ENCODE data around the gene EXOC3L2. TPM values are rescaled to one million over a fixed set of nuclear protein-coding genes. Genes with fewer than 3 reads are reported as not detected.
A peak's percentile ranks its signal among the peaks of the same experiment; 100 is the strongest.

EXOC3L2 gene
- total RNA-seq, 1 experiment from 2014 or later = not detected

DNA sequence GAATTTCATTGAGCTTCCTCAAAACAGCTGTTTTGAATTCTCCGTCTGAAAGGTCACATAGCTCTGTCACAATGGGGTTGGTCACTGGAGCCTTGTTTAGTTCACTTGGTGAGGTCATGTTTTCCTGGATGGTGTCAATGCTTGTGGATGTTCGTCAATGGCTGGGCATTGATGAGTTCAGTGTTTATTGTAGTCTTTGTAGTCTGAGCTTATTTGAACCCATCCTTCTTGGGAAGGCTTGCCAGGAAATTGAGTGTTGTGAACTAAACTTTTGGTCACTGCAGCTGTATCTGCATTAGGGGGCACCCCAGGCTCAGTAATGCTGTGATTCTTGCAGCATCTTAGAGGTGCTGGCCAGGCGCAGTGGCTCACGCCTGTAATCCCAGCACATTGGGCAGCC lies 44.6 kb downstream of the EXOC3L2 start:
- Histone ChIP-seq H3K4me2 (ENCODE audit: low read length) (no peak overlapping the region), H3K79me2 (ENCODE audit: low read length) (no peaks in the 10 kb centered on the region), H3K4me1 (ENCODE audit: insufficient read depth, low read length) (peaks cover 5% of the 10 kb centered on the region; the same call in 1 of the 2 replicates), H2AFZ (ENCODE audit: low read length) (no peak overlapping the region), H3K27ac (ENCODE audit: low read length) (no peak overlapping the region), H3K27me3 (ENCODE audit: low read length) (no peaks in the 10 kb centered on the region), H3F3A (ENCODE audit: low read length, unreplicated experiment) (no peaks in the 10 kb centered on the region), H3K9me2 (replicated peaks; ENCODE audit: low read length) (no peaks in the 10 kb centered on the region), H4K20me1 (ENCODE audit: low read length) (no peaks in the 10 kb centered on the region), H3K9me3 (ENCODE audit: low read length) (no peaks in the 10 kb centered on the region), H3K4me3 (ENCODE audit: low read length) (no peak overlapping the region), H3K9ac (ENCODE audit: low read length) (no peak overlapping the region), H3K36me3 (ENCODE audit: low read depth, low read length) (no peaks in the 10 kb centered on the region)
- intact Hi-C loops (cut with micrococcal nuclease) = no loop called here
- ChIA-PET CTCF (no interaction called here), POLR2A (ENCODE audit: unreplicated experiment) (no interaction called here)
- TF ChIP-seq CTCF (conservative IDR thresholded peaks at IDR 0.05; ENCODE audit: low read depth, low read length) (0 out of 2 replicates have a peak, but pooled peaks have one; percentile 16), EZH2phosphoT487 (IDR thresholded peaks at IDR 0.05; ENCODE audit: borderline replicate concordance, low read length) (no peak)
- ATAC-seq (no peak), DNase-seq (no peak)
- BruUV-seq (replicated peaks) = no TSS peak

GRCh38 chr19:45195764-45196163 lies 49.4 kb downstream of the EXOC3L2 start:
- Histone ChIP-seq H3K4me1 (ENCODE audit: insufficient read depth, low read length) (peaks cover 5% of the 10 kb centered on the region; the same call in 1 of the 2 replicates), H2AFZ (ENCODE audit: low read length) (no peak overlapping the region), H3K4me3 (ENCODE audit: low read length) (no peak overlapping the region), H3K9me3 (ENCODE audit: low read length) (no peaks in the 10 kb centered on the region), H3K27ac (ENCODE audit: low read length) (no peak overlapping the region), H3K36me3 (ENCODE audit: low read depth, low read length) (no peaks in the 10 kb centered on the region), H3K27me3 (ENCODE audit: low read length) (no peaks in the 10 kb centered on the region), H3K79me2 (ENCODE audit: low read length) (no peaks in the 10 kb centered on the region), H3K9ac (ENCODE audit: low read length) (no peak overlapping the region), H3F3A (ENCODE audit: low read length, unreplicated experiment) (no peaks in the 10 kb centered on the region), H3K4me2 (ENCODE audit: low read length) (no peak overlapping the region), H3K9me2 (replicated peaks; ENCODE audit: low read length) (no peaks in the 10 kb centered on the region), H4K20me1 (ENCODE audit: low read length) (no peaks in the 10 kb centered on the region)
- ChIA-PET POLR2A (ENCODE audit: unreplicated experiment) (no interaction called here), CTCF (no interaction called here)
- intact Hi-C loops (cut with micrococcal nuclease) = loop anchor here (5.0 kb wide), 1 partner anchor 52 kb away; the partner anchor contains the start of gene EXOC3L2
- ATAC-seq (peak; percentile 93), DNase-seq (peak; percentile 76)
- BruUV-seq (replicated peaks) = no TSS peak
- TF ChIP-seq EZH2phosphoT487 (IDR thresholded peaks at IDR 0.05; ENCODE audit: borderline replicate concordance, low read length) (no peak), EZH2 (IDR thresholded peaks at IDR 0.05; ENCODE audit: low read length, unreplicated experiment) (no peak), CTCF (conservative IDR thresholded peaks at IDR 0.05; ENCODE audit: low read depth, low read length) (no peak)

- DNase-seq (no peak), ATAC-seq (no peak)
- H3F3A ChIP-seq (ENCODE audit: low read length, unreplicated experiment) = no peaks in the 10 kb centered on the region
- no peak overlapping the region for H3K27ac ChIP-seq (ENCODE audit: low read length)
- TF ChIP-seq CTCF (conservative IDR thresholded peaks at IDR 0.05; ENCODE audit: low read depth, low read length) = no peak
- no peak for TF ChIP-seq EZH2phosphoT487 (IDR thresholded peaks at IDR 0.05; ENCODE audit: borderline replicate concordance, low read length)
- TF ChIP-seq EZH2 (IDR thresholded peaks at IDR 0.05; ENCODE audit: low read length, unreplicated experiment) = no peak
- ChIA-PET CTCF (no interaction called here), POLR2A (ENCODE audit: unreplicated experiment) (no interaction called here)
- H3K9me3 ChIP-seq (ENCODE audit: low read length) = no peaks in the 10 kb centered on the region
- no peaks in the 10 kb centered on the region for H3K27me3 ChIP-seq (ENCODE audit: low read length)
- no peaks in the 10 kb centered on the region for H3K9me2 ChIP-seq (replicated peaks; ENCODE audit: low read length)
- H3K79me2 ChIP-seq (ENCODE audit: low read length) = no peaks in the 10 kb centered on the region
- H3K4me2 ChIP-seq (ENCODE audit: low read length) = no peak overlapping the region
- no peak overlapping the region for H3K4me3 ChIP-seq (ENCODE audit: low read length)
- H4K20me1 ChIP-seq (ENCODE audit: low read length) = no peaks in the 10 kb centered on the region
- intact Hi-C loops (cut with micrococcal nuclease) = no loop called here
- BruUV-seq (replicated peaks) = no TSS peak
- no peaks in the 10 kb centered on the region for H3K36me3 ChIP-seq (ENCODE audit: low read depth, low read length)
- H3K9ac ChIP-seq (ENCODE audit: low read length) = no peak overlapping the region
- no peak overlapping the region for H2AFZ ChIP-seq (ENCODE audit: low read length)
- H3K4me1 ChIP-seq (ENCODE audit: insufficient read depth, low read length) = peaks cover 9% of the 10 kb centered on the region; the same call in 1 of the 2 replicates
Measured at GRCh38 chr19:45191375-45191774, 53.8 kb downstream of the EXOC3L2 start.
